ENCODE measurements around the gene SIGLEC5. TPM values are rescaled to one million over a fixed set of nuclear protein-coding genes. Genes with fewer than 3 reads are reported as not detected.

SIGLEC5 gene
- total RNA-seq, 1 experiment from 2014 or later: not detected

DNA sequence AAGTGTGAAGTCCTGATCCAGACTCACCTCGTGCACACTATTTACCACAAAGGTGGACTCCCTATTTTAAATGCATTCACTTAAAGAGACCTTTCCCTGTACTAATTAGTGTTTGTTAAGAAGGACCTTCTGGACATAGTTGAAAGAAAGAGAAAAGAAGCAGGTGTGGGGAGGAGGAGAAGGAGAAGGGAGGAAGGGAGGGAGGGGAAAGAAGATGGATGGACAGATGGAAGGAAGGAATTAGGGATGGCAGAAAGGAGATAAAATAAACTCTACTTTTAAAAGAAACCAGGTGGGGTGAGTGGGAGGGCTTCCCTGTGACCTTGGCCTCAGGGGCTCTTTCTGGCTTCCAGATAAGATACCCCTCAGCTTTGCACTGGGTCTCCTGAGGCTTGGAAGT, 37.7 kb downstream of the SIGLEC5 start:
- ATAC-seq (no peak), DNase-seq (no peak)
- Histone ChIP-seq H3K27me3 (ENCODE audit: low read length) (no peaks in the 10 kb centered on the region), H3K36me3 (ENCODE audit: low read depth, low read length) (peaks cover 11% of the 10 kb centered on the region), H3K27ac (ENCODE audit: low read length) (no peak overlapping the region), H3K4me3 (ENCODE audit: low read length) (no peak overlapping the region), H3K9ac (ENCODE audit: low read length) (no peak overlapping the region), H3K4me1 (ENCODE audit: insufficient read depth, low read length) (peaks cover 14% of the 10 kb centered on the region), H3K9me2 (replicated peaks; ENCODE audit: low read length) (no peaks in the 10 kb centered on the region), H3K79me2 (ENCODE audit: low read length) (no peaks in the 10 kb centered on the region), H3K9me3 (ENCODE audit: low read length) (peaks cover 4% of the 10 kb centered on the region; the same call in 1 of the 2 replicates), H3F3A (ENCODE audit: low read length, unreplicated experiment) (no peaks in the 10 kb centered on the region), H2AFZ (ENCODE audit: low read length) (no peak overlapping the region), H4K20me1 (ENCODE audit: low read length) (no peaks in the 10 kb centered on the region), H3K4me2 (ENCODE audit: low read length) (peak overlapping the region; percentile 91; the same call in 1 of the 2 replicates)
- ChIA-PET POLR2A (ENCODE audit: unreplicated experiment) (no interaction called here), CTCF (no interaction called here)
- no TSS peak for BruUV-seq (replicated peaks)
- TF ChIP-seq EZH2phosphoT487 (IDR thresholded peaks at IDR 0.05; ENCODE audit: borderline replicate concordance, low read length) (no peak), EZH2 (IDR thresholded peaks at IDR 0.05; ENCODE audit: low read length, unreplicated experiment) (no peak)
- TF ChIP-seq, protein P1, sequence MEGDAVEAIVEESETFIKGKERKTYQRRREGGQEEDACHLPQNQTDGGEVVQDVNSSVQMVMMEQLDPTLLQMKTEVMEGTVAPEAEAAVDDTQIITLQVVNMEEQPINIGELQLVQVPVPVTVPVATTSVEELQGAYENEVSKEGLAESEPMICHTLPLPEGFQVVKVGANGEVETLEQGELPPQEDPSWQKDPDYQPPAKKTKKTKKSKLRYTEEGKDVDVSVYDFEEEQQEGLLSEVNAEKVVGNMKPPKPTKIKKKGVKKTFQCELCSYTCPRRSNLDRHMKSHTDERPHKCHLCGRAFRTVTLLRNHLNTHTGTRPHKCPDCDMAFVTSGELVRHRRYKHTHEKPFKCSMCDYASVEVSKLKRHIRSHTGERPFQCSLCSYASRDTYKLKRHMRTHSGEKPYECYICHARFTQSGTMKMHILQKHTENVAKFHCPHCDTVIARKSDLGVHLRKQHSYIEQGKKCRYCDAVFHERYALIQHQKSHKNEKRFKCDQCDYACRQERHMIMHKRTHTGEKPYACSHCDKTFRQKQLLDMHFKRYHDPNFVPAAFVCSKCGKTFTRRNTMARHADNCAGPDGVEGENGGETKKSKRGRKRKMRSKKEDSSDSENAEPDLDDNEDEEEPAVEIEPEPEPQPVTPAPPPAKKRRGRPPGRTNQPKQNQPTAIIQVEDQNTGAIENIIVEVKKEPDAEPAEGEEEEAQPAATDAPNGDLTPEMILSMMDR (conservative IDR thresholded peaks at IDR 0.05; ENCODE audit: low read depth, low read length): no peak
- intact Hi-C loops (cut with micrococcal nuclease): no loop called here

DNA sequence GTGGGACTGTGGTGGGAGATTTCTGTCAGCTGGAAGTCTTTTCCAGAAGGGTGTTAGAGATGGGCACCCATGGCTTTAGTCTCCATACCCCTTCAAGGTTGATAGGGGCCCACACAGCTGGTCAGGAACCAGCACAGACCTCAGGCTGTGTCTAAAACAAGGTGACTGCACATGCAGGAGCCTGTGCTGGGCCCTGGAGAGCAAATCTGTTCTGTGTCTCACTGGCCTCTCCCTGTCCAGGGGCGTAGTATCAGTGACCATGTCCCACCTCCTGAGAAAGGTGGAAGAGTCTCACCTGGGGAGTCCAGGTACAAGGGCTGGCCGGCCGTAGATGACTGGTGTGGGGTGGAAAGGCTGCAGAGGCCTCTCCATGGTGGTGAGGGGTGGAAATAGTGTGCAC, 39.8 kb downstream of the SIGLEC5 start:
- Histone ChIP-seq H3K36me3 (ENCODE audit: low read depth, low read length) (peaks cover 32% of the 10 kb centered on the region), H3K9me2 (replicated peaks; ENCODE audit: low read length) (no peaks in the 10 kb centered on the region), H3K79me2 (ENCODE audit: low read length) (no peaks in the 10 kb centered on the region), H3K4me2 (ENCODE audit: low read length) (no peak overlapping the region), H3K27ac (ENCODE audit: low read length) (no peak overlapping the region), H3K27me3 (ENCODE audit: low read length) (no peaks in the 10 kb centered on the region), H3F3A (ENCODE audit: low read length, unreplicated experiment) (no peaks in the 10 kb centered on the region), H3K9me3 (ENCODE audit: low read length) (peaks cover 20% of the 10 kb centered on the region), H3K9ac (ENCODE audit: low read length) (no peak overlapping the region), H4K20me1 (ENCODE audit: low read length) (no peaks in the 10 kb centered on the region), H3K4me1 (ENCODE audit: insufficient read depth, low read length) (peaks cover 14% of the 10 kb centered on the region), H3K4me3 (ENCODE audit: low read length) (no peak overlapping the region), H2AFZ (ENCODE audit: low read length) (no peak overlapping the region)
- no peak for DNase-seq
- no TSS peak for BruUV-seq (replicated peaks)
- ATAC-seq: no peak
- TF ChIP-seq EZH2phosphoT487 (IDR thresholded peaks at IDR 0.05; ENCODE audit: borderline replicate concordance, low read length) (no peak), EZH2 (IDR thresholded peaks at IDR 0.05; ENCODE audit: low read length, unreplicated experiment) (no peak)
- TF ChIP-seq, protein P1 (conservative IDR thresholded peaks at IDR 0.05; ENCODE audit: low read depth, low read length): no peak
- POLR2A ChIA-PET (ENCODE audit: unreplicated experiment): no interaction called here
- intact Hi-C loops (cut with micrococcal nuclease): no loop called here
- CTCF ChIA-PET: no interaction called here

DNA sequence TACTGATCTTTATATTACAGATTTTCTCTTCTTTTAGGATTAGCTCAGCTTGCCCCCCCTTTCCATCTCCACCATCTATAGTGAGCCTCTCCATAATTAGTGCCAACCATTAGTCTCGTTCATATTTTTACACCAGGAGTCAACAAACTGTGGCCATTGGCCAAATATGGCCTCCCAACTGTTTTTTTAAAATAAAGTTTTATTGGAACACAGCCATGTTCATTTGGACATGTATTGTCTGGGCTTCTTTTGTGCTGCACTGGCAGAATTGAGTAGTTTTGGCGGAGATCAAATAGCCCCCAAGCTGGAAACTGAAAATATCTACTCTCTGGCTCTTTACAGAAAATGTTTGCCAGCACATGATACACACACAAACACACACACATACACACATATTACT, 40.7 kb downstream of the SIGLEC5 start:
- H3K4me3 ChIP-seq (ENCODE audit: low read length): no peak overlapping the region
- H4K20me1 ChIP-seq (ENCODE audit: low read length): no peaks in the 10 kb centered on the region
- peaks cover 20% of the 10 kb centered on the region for H3K9me3 ChIP-seq (ENCODE audit: low read length)
- DNase-seq (no peak), ATAC-seq (no peak)
- ChIA-PET POLR2A (ENCODE audit: unreplicated experiment) (no interaction called here), CTCF (no interaction called here)
- BruUV-seq (replicated peaks): no TSS peak
- H3K27me3 ChIP-seq (ENCODE audit: low read length): no peaks in the 10 kb centered on the region
- no peak overlapping the region for H3K9ac ChIP-seq (ENCODE audit: low read length)
- no peaks in the 10 kb centered on the region for H3K79me2 ChIP-seq (ENCODE audit: low read length)
- H3K27ac ChIP-seq (ENCODE audit: low read length): no peak overlapping the region
- TF ChIP-seq, protein P1 (conservative IDR thresholded peaks at IDR 0.05; ENCODE audit: low read depth, low read length): no peak
- TF ChIP-seq EZH2phosphoT487 (IDR thresholded peaks at IDR 0.05; ENCODE audit: borderline replicate concordance, low read length) (no peak), EZH2 (IDR thresholded peaks at IDR 0.05; ENCODE audit: low read length, unreplicated experiment) (no peak)
- no peaks in the 10 kb centered on the region for H3F3A ChIP-seq (ENCODE audit: low read length, unreplicated experiment)
- peaks cover 41% of the 10 kb centered on the region for H3K36me3 ChIP-seq (ENCODE audit: low read depth, low read length)
- intact Hi-C loops (cut with micrococcal nuclease): no loop called here
- no peaks in the 10 kb centered on the region for H3K9me2 ChIP-seq (replicated peaks; ENCODE audit: low read length)
- no peak overlapping the region for H3K4me2 ChIP-seq (ENCODE audit: low read length)
- peaks cover 7% of the 10 kb centered on the region for H3K4me1 ChIP-seq (ENCODE audit: insufficient read depth, low read length)
- H2AFZ ChIP-seq (ENCODE audit: low read length): no peak overlapping the region

All from PC-3 (cell line).